HG03571 (cell line): Measurements from ENCODE around the gene SMARCD1.
"Not testable (repeated sequence)": the region's sequence is repeated elsewhere in the genome, so short reads cannot be mapped to it uniquely, and the experiment has no call there.

ENCODE experiments used
- ATAC-seq: cut with Tn5 transposase; IDR thresholded peaks from one replicate; pipeline ENCODE4 v1.9.1; 2021; ENCODE audit not compliant: unreplicated experiment

The SMARCD1 gene

DNA sequence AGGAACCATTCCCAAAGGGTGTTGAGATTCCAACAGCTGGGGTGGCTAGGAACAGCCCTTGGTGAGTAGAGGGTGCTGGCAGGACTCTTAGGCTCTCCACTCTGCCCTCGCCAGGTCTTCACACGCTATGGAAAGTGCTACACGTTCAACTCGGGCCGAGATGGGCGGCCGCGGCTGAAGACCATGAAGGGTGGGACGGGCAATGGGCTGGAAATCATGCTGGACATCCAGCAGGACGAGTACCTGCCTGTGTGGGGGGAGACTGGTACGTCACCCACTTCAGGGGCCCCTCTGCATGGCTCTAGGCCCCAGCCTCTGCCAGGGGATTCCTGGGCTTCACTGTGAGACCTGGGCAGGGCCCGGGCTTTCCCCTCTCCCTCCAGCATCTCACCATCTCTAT, 8.0 kb upstream of the SMARCD1 start:
- no peak for ATAC-seq

DNA sequence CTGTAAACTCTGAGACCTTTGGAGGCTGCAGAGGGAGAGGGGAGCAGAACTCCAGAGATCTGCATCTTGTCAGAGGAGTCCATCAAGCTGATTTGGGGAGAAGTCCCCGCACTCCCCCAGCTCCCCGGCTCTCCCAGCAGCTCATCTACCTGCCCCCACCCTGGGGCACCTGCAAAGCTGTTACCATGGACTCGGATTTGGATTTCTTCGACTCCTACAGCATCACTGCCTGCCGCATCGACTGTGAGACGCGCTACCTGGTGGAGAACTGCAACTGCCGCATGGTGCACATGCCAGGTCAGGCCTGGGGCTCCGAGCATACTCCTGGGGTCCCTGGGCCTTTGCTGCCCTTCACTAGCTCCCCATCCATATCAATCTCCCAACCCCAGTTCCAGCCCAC, 6.9 kb upstream of the SMARCD1 start:
- ATAC-seq = no peak

- ATAC-seq = no peak
Measured at GRCh38 chr12:50079771-50080170, 5.4 kb upstream of the SMARCD1 start.

DNA sequence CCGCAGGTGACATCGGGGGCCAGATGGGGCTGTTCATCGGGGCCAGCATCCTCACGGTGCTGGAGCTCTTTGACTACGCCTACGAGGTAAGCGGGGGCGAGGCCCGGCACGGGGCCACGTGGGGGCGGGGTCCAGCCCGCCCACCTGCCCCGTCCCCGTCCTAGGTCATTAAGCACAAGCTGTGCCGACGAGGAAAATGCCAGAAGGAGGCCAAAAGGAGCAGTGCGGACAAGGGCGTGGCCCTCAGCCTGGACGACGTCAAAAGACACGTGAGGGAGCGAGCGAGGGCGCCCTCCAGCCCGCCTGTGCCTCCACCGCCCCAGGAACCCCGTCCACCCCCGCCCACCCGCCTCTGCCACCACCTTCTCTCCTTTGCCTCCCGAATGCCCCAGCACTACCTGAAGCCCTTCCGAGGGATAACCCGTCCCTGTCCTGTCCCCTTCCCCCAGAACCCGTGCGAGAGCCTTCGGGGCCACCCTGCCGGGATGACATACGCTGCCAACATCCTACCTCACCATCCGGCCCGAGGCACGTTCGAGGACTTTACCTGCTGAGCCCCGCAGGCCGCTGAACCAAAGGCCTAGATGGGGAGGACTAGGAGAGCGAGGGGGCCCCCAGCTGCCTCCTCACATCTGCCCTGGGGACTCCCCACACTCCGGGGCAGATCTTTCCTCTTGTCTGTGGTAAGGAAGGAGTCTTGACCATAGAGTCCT, 3.9 kb upstream of the SMARCD1 start:
- no peak for ATAC-seq

- ATAC-seq = no peak
Measured at GRCh38 chr12:50082644-50083043, 2.5 kb upstream of the SMARCD1 start.

- no peak for ATAC-seq
Measured at GRCh38 chr12:50083301-50083700, 1.8 kb upstream of the SMARCD1 start.

DNA sequence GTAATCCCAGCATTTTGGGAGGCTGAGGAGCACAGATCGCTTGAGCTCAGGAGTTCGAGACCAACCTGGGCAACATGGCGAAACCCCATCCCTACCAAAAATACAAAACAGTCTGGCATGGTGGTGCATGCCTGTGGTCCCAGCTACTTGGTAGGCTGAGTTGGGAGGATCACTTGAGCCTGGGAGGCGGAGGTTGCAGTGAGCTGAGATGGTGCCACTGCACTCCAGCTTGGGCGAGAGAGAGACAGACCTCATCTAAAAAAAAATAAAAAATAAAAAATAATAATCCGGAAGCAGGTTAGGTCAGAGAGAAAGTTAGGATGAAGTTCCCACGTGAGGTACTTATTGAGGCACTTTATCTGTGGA, 750 bp upstream of the SMARCD1 start:
- ATAC-seq = not testable (repeated sequence)

GRCh38 chr12:50085615-50086072, 502 bp downstream of the SMARCD1 start:
- ATAC-seq = peak; percentile 19

GRCh38 chr12:50086148-50086547, 1.0 kb downstream of the SMARCD1 start:
- no peak for ATAC-seq

- no peak for ATAC-seq
Measured at GRCh38 chr12:50087151-50087550, 2.0 kb downstream of the SMARCD1 start.

- no peak for ATAC-seq
Measured at GRCh38 chr12:50087995-50088394, 2.9 kb downstream of the SMARCD1 start.

DNA sequence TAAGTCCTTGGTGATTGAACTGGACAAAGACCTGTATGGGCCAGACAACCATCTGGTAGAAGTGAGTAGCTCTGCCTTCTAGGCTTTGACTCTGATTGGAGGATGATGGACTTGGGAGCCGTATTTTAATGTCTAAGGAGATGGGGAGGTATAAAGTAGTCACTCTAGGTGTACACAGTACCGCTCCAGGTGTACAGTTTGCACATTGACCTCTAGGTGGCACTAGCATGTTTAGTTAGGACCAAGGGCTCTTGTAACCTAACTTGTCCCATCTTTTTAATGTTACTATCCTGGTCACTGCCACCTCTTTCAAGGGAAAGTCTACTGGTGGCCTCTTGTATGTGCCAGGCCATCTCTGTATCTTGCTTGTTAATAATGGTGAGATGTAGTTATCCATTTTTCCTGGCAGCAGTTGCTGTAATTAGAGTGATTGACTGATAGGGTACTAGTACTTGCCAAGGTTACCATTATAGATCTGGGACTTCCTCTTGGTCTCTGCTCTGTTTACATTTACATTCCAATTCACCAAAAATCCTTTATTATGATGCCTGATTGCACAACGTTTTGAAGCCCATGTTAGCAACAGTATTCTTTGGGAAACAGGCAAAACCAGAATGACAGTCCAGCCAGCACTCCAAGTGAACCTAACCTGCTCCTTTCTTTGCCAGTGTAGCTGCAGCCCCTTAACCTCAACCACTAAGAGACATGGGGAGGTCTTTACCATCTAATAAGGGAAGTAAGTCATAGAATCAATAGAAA, 3.6 kb downstream of the SMARCD1 start:
- ATAC-seq = no peak

DNA sequence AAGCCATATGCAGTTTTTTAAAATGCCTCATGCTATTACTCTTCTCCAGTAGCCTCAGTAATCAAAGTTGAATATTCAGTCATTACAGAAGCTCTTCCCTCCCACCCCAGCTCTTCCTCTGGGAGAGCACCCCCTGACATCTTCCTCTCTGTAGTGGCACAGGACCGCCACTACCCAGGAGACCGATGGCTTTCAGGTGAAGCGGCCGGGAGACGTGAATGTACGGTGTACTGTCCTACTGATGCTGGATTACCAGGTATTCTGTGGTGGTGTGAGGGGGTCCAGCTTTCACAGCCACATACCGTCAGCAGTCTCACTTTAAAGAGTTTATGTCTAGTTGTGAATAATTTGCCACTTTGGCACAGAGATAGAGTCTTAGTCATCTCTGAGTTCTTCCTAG, 4.6 kb downstream of the SMARCD1 start:
- ATAC-seq = no peak

- ATAC-seq = no peak
Measured at GRCh38 chr12:50090391-50090790, 5.2 kb downstream of the SMARCD1 start.

- ATAC-seq = no peak
Measured at GRCh38 chr12:50097952-50098351, 12.8 kb downstream of the SMARCD1 start.

GRCh38 chr12:50099302-50100008, 14.3 kb downstream of the SMARCD1 start:
- ATAC-seq = no peak

GRCh38 chr12:50100561-50100960, 15.4 kb downstream of the SMARCD1 start:
- ATAC-seq = no peak

DNA sequence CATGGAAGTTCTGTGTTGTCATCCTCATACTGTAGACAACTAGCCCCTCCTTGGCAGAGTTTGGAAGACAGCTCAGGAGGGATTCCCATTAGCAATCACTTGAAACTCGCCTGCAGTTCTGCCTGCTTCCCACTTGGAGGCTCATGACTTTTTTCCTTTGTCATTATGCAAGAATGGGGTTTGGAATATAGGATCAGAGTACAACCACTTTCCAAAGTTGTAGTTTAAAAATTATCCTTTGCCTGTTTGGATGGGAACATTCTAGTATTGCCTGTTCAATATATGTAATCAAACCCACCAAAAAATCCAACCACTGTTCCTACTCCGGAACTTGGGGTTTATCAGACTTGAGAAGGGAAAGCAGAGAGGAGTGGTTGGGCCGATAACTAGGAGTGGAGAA, 16.5 kb downstream of the SMARCD1 start:
- no peak for ATAC-seq

- ATAC-seq = no peak
Measured at GRCh38 chr12:50102131-50102531, 17.0 kb downstream of the SMARCD1 start.

DNA sequence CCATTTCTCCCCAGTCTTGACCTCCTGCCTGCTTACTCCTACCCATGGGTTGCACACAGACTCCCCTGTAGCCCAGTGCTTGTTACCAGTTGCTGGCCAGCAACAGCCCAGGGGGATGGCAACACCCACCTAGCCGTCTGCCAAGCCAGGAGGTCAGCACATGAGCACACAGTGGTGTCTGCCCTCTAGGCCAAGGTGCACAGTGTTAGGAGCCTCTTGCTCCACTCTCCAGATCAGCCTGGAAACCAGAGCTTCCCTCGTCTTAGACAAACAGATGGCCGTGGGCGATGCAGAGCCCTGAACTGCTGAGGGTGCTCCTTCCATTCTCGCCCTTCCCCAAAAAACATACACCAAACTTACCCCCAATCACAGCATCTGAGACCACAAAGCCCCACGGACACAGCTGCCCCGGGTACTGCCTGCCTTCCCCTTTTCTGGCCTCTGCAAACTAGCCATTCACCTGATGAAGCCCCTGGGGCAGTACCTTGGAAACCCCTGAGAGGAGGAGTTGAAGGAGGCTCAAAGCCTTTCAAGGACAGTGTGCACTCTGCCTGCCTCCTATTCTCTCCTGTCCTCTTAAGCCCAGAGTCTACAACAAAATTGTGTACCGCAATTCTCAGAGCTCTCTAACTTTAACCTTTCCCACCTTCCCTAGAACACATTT, 17.6 kb downstream of the SMARCD1 start:
- ATAC-seq = no peak

DNA sequence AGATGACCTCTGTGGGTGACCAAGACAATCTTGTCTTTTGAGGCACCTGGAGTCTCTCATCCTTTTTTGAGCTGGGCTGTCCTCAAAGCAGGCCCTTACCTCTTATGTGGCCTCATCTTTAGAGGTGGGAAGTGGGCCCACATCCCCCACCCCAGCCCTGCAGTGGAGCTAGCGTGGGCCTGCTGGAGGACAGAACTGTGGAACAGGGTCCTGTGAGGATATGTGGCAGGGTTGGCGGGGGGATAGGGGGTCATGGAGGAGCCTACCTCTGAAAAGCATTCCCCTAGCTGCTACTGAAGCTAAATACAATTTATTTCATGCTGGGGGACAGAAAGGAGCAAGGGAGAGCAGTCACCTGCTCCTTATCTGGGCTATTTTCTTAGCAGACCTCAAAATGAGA, 18.2 kb downstream of the SMARCD1 start:
- ATAC-seq = no peak
